H9 (cell line): Measurements from ENCODE around the gene BRSK2. TPM values are rescaled to one million over a fixed set of nuclear protein-coding genes. Genes with fewer than 3 reads are reported as not detected.

ENCODE experiments used
- DNase-seq: peaks from one replicate; pipeline ENCODE4 v3.0.0-alpha.2; 2017
- H2AFZ ChIP-seq: one replicate; pipeline ENCODE4 v1.6.1; 2013; ENCODE audit warnings: mild to moderate bottlenecking, low read length, control low read depth, moderate library complexity
- H2AK5ac ChIP-seq: 2 replicates; pipeline ENCODE4 v1.6.1; 2013; ENCODE audit warnings: low read length, control low read depth, mixed read lengths; ENCODE audit not compliant: insufficient read length
- H2BK120ac ChIP-seq: one replicate; pipeline ENCODE4 v1.6.1; 2013; ENCODE audit warnings: low read depth, mild to moderate bottlenecking, low read length, control low read depth, inconsistent platforms; ENCODE audit not compliant: poor library complexity, severe bottlenecking
- H2BK12ac ChIP-seq: 2 replicates; pipeline ENCODE4 v1.6.1; 2013; ENCODE audit warnings: low read length, control low read depth, mixed read lengths, low read depth; ENCODE audit not compliant: insufficient read length
- H2BK15ac ChIP-seq: 2 replicates; pipeline ENCODE4 v1.6.1; 2013; ENCODE audit warnings: low read depth, low read length, control low read depth
- H2BK20ac ChIP-seq: one replicate; pipeline ENCODE4 v1.6.1; 2013; ENCODE audit warnings: low read depth, mild to moderate bottlenecking, low read length, control low read depth, inconsistent platforms; ENCODE audit not compliant: poor library complexity, severe bottlenecking
- H2BK5ac ChIP-seq: 2 replicates; pipeline ENCODE4 v1.6.1; 2013; ENCODE audit warnings: low read length, control low read depth, mixed read lengths; ENCODE audit not compliant: insufficient read length
- H3K14ac ChIP-seq: 2 replicates; pipeline ENCODE4 v1.6.1; 2013; ENCODE audit warnings: low read length, control low read depth; ENCODE audit not compliant: insufficient read depth
- H3K18ac ChIP-seq: 2 replicates; pipeline ENCODE4 v1.6.1; 2013; ENCODE audit warnings: low read depth, mild to moderate bottlenecking, mixed read lengths, low read length, control low read depth; ENCODE audit not compliant: insufficient read length
- H3K23ac ChIP-seq: 2 replicates; pipeline ENCODE4 v1.6.1; 2013; ENCODE audit warnings: low read length, control low read depth, mixed read lengths, low read depth; ENCODE audit not compliant: insufficient read length
- H3K23me2 ChIP-seq: 2 replicates; pipeline ENCODE4 v1.6.1; 2013; ENCODE audit warnings: low read depth, mild to moderate bottlenecking, mixed read lengths, low read length, control low read depth; ENCODE audit not compliant: insufficient read length, poor library complexity, severe bottlenecking
- H3K27ac ChIP-seq: 2 replicates; pipeline ENCODE4 v1.5.1; 2013; ENCODE audit warnings: low read length, control low read depth, mixed read lengths, low read depth; ENCODE audit not compliant: insufficient read length
- H3K27me3 ChIP-seq: 2 replicates; pipeline ENCODE4 v1.6.1; 2013; ENCODE audit warnings: low read length, control low read depth, inconsistent platforms; ENCODE audit not compliant: insufficient read depth
- H3K4ac ChIP-seq: 2 replicates; pipeline ENCODE4 v1.6.1; 2013; ENCODE audit warnings: low read depth, mild to moderate bottlenecking, control low read depth, inconsistent platforms, low read length, moderate library complexity
- H3K4me1 ChIP-seq: 2 replicates; pipeline ENCODE4 v1.6.1; 2013; ENCODE audit warnings: low read length, control low read depth, inconsistent platforms; ENCODE audit not compliant: insufficient read depth
- H3K4me2 ChIP-seq: 2 replicates; pipeline ENCODE4 v1.6.1; 2013; ENCODE audit warnings: low read length, control low read depth, mixed read lengths; ENCODE audit not compliant: insufficient read length, insufficient read depth
- H3K56ac ChIP-seq: 2 replicates; pipeline ENCODE4 v1.6.1; 2013; ENCODE audit warnings: low read depth, mild to moderate bottlenecking, mixed read lengths, low read length, control low read depth; ENCODE audit not compliant: insufficient read length
- H3K79me1 ChIP-seq: 2 replicates; pipeline ENCODE4 v1.6.1; 2013; ENCODE audit warnings: low read depth, mild to moderate bottlenecking, moderate library complexity, low read length, control low read depth, inconsistent platforms; ENCODE audit not compliant: insufficient read depth, poor library complexity, severe bottlenecking
- H3K79me2 ChIP-seq: 2 replicates; pipeline ENCODE4 v1.6.1; 2013; ENCODE audit warnings: low read length, control low read depth, inconsistent platforms; ENCODE audit not compliant: insufficient read depth
- H3K9ac ChIP-seq: 2 replicates; pipeline ENCODE4 v1.6.1; 2013; ENCODE audit warnings: low read length, control low read depth, mixed read lengths; ENCODE audit not compliant: insufficient read length; ENCODE audit errors: extremely low read depth
- H3K9me3 ChIP-seq: one replicate; pipeline ENCODE4 v1.6.1; 2013; ENCODE audit warnings: low read depth, low read length, inconsistent platforms; ENCODE audit not compliant: control insufficient read depth
- H3T11ph ChIP-seq: one replicate; pipeline ENCODE4 v1.6.1; 2013; ENCODE audit warnings: mild to moderate bottlenecking, low read length, control low read depth, inconsistent platforms
- H4K20me1 ChIP-seq: one replicate; pipeline ENCODE4 v1.6.1; 2013; ENCODE audit not compliant: control insufficient read depth, insufficient read length, insufficient read depth
- H4K5ac ChIP-seq: 2 replicates; pipeline ENCODE4 v1.6.1; 2013; ENCODE audit warnings: low read depth, mild to moderate bottlenecking, mixed read lengths, low read length, control low read depth; ENCODE audit not compliant: insufficient read length
- H4K8ac ChIP-seq: replicated peaks from 2 replicates; pipeline ENCODE4 v1.6.1; 2013; ENCODE audit warnings: low read length, control low read depth, mixed read lengths, low read depth; ENCODE audit not compliant: insufficient read length
- H4K91ac ChIP-seq: 2 replicates; pipeline ENCODE4 v1.6.1; 2013; ENCODE audit warnings: low read depth, mild to moderate bottlenecking, moderate library complexity, mixed read lengths, low read length, control low read depth; ENCODE audit not compliant: insufficient read length
- H3K27ac Mint-ChIP-seq, 3 experiments: 2 replicates in 2 of 3; 3 replicates in 1 of 3; pipeline ENCODE4 v1.8.0; 2020 to 2021; ENCODE audit warnings: mixed read lengths in 3 of 3, mild to moderate bottlenecking in 1 of 3, moderate library complexity in 1 of 3
- H3K27me3 Mint-ChIP-seq: 2 replicates; pipeline ENCODE4 v1.8.0; 2021; ENCODE audit warnings: low read depth, mild to moderate bottlenecking, moderate library complexity, mixed read lengths
- H3K36me3 Mint-ChIP-seq, 3 experiments: 2 replicates in 2 of 3; 3 replicates in 1 of 3; pipeline ENCODE4 v1.8.0; 2020 to 2021; ENCODE audit warnings: low read depth in 3 of 3, mixed read lengths in 3 of 3; ENCODE audit not compliant: insufficient read depth in 1 of 3
- H3K4me1 Mint-ChIP-seq, 2 experiments: 2 replicates each; pipeline ENCODE4 v1.8.0; 2020; ENCODE audit warnings: mixed read lengths in 2 of 2
- H3K4me3 Mint-ChIP-seq, 2 experiments: 2 replicates in 1 of 2; 3 replicates in 1 of 2; pipeline ENCODE4 v1.8.0; 2020 to 2021; ENCODE audit warnings: mild to moderate bottlenecking in 2 of 2, mixed read lengths in 2 of 2, moderate library complexity in 1 of 2
- H3K9me3 Mint-ChIP-seq, 2 experiments: 2 replicates in 1 of 2; 3 replicates in 1 of 2; pipeline ENCODE4 v1.8.0; 2020; ENCODE audit warnings: mild to moderate bottlenecking in 2 of 2, mixed read lengths in 2 of 2, moderate library complexity in 1 of 2
- CTCF ChIP-seq: fragments of 200-600 bp; sonication (generic); conservative IDR thresholded peaks from 3 replicates; pipeline ENCODE4 v1.8.0; 2021; ENCODE audit warnings: antibody characterized with exemption, mild to moderate bottlenecking
- WGBS: extraction: QIAGEN DNeasy Blood & Tissue Kit; methylation state at CpG from one replicate; pipeline ENCODE4 v1.1.7; 2013; ENCODE audit warnings: missing lambda C conversion rate, low lambda C conversion rate, mixed read lengths; ENCODE audit not compliant: insufficient read length; ENCODE audit errors: extremely low coverage; 5-methylcytosine and 5-hydroxymethylcytosine counted together
- total RNA-seq: library from RNA; stranded (reverse); gene quantifications from 2 replicates; pipeline ENCODE4 v1.2.1, GENCODE V29; 2021

BRSK2 gene
- total RNA-seq, 1 experiment from 2014 or later, result 28.4 TPM

DNA sequence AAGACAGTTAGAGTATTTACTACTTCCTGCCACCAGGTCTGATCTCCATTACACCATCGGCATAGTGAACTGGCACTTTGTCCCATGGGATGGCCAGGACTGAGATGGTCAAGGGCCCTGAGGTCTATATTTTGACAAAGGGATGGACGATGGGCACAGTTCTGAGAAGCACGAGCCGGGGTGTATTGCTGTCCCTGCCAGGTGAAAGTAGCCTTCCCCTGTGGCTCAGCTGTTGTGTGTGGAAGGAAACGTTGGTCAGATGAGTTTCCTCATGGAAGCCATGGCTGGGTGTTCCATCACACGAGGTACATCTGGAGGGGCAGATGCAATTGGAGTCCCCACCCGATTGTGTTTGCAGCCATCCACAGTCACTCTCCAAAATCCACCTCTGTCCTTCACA is 27.9 kb upstream of the BRSK2 start:
- Histone ChIP-seq H2BK5ac (no peak overlapping the region), H3K4me1 (no peaks in the 10 kb centered on the region), H3K14ac (no peak overlapping the region), H3K23me2 (peaks cover 3% of the 10 kb centered on the region), H2AFZ (no peak overlapping the region), H3K79me2 (no peaks in the 10 kb centered on the region), H2AK5ac (no peak overlapping the region), H3K4ac (no peak overlapping the region), H3K9me3 (peaks cover 20% of the 10 kb centered on the region), H2BK120ac (no peak overlapping the region), H3K4me2 (no peak overlapping the region), H2BK12ac (no peak overlapping the region), H3K9ac (no peak overlapping the region), H3K23ac (no peak overlapping the region), H3K27me3 (no peaks in the 10 kb centered on the region), H3K27ac (no peak overlapping the region), H4K8ac (no peak overlapping the region), H2BK15ac (no peak overlapping the region), H3K56ac (no peak overlapping the region), H4K5ac (no peak overlapping the region), H4K20me1 (no peaks in the 10 kb centered on the region), H3T11ph (no peak overlapping the region), H3K79me1 (no peaks in the 10 kb centered on the region), H4K91ac (no peak overlapping the region), H2BK20ac (no peak overlapping the region), H3K18ac (no peak overlapping the region)
- DNase-seq, result no peak
- no peak for TF ChIP-seq CTCF
- Mint-ChIP-seq H3K9me3 (peaks cover 31 to 32% of the 10 kb centered on the region in 2 experiments), H3K4me1 (no peaks in the 10 kb centered on the region), H3K4me3 (no peak overlapping the region), H3K27ac (no peak overlapping the region), H3K36me3 (peaks cover 0 to 4% (median 0%) of the 10 kb centered on the region in 3 experiments; a peak in 4 of 7 replicates), H3K27me3 (peaks cover 50% of the 10 kb centered on the region)
- WGBS, result no CpG with 5 or more reads among the region's 7 CpGs
